ENCODE results near the gene RUFY2. TPM values are rescaled to one million over a fixed set of nuclear protein-coding genes. Genes with fewer than 3 reads are reported as not detected.
A peak's percentile ranks its signal among the peaks of the same experiment; 100 is the strongest.
"Not testable (repeated sequence)": the region's sequence is repeated elsewhere in the genome, so short reads cannot be mapped to it uniquely, and the experiment has no call there.

The RUFY2 gene
- total RNA-seq (27.5 TPM), polyA plus RNA-seq (ENCODE audit: insufficient read depth, low read depth, low replicate concordance) (7.4 TPM)
- long read RNA-seq, donor 1, partial matches to known transcripts = 0 of 1 reads
- long read RNA-seq, donor 1, other reads (novel, unspliced or antisense) = 0 of 1 reads
- long read RNA-seq, donor 2, partial matches to known transcripts = 0 of 3 reads
- long read RNA-seq, donor 2, other reads (novel, unspliced or antisense) = 0 of 3 reads
- long read RNA-seq, donor 3, partial matches to known transcripts = 0 of 4 reads
- long read RNA-seq, donor 3, other reads (novel, unspliced or antisense) = 0 of 4 reads
- long read RNA-seq, donor 4 = 0 reads
- long read RNA-seq, donor 5 = 0 reads
- long read RNA-seq, donor 6 = 0 reads
- long read RNA-seq, donor 7, full-length matches to known transcripts = 1 of 3 reads
- long read RNA-seq, donor 7, partial matches to known transcripts = 0 of 3 reads
- long read RNA-seq, donor 7, other reads (novel, unspliced or antisense) = 2 of 3 reads
- long read RNA-seq, donor 8, partial matches to known transcripts = 0 of 2 reads
- long read RNA-seq, donor 8, other reads (novel, unspliced or antisense) = 0 of 2 reads
- long read RNA-seq, donor 9 = 0 reads
- long read RNA-seq, donor 10, partial matches to known transcripts = 0 of 2 reads
- long read RNA-seq, donor 10, other reads (novel, unspliced or antisense) = 0 of 2 reads

- H3K36me3 ChIP-seq (ENCODE audit: control insufficient read depth in 2 of 3, insufficient read depth in 3 of 3, low read length in 3 of 3) = no peaks in the 10 kb centered on the region
- no peaks in the 10 kb centered on the region for H3K4me1 ChIP-seq (ENCODE audit: control insufficient read depth in 2 of 3, insufficient read depth in 2 of 3, low read depth in 1 of 3, low read length in 3 of 3)
- intact Hi-C loops (cut with DNase I) = no loop called here
- peak; percentile 85 for TF ChIP-seq CTCF (IDR thresholded peaks at IDR 0.05; ENCODE audit: borderline replicate concordance, extremely low read depth, insufficient read depth)
- no peaks in the 10 kb centered on the region for H3K9me3 ChIP-seq (ENCODE audit: control insufficient read depth in 2 of 3, insufficient read depth in 1 of 3, low read length in 3 of 3)
- H3K27me3 ChIP-seq (ENCODE audit: control insufficient read depth, insufficient read depth, low read length) = no peaks in the 10 kb centered on the region
- FAIRE-seq (no peak), DNase-seq (peak; percentile 89 to 95 (median 92))
- H3K27ac ChIP-seq (ENCODE audit: low read depth in 2 of 2, low read length in 2 of 2) = peak within 1 kb of the TSS; percentile 87 to 91
- H3K9ac ChIP-seq (ENCODE audit: low read length in 3 of 3) = peak within 1 kb of the TSS; percentile 74 to 87 (median 87)
- H3K4me3 ChIP-seq (ENCODE audit: low read length in 3 of 3) = peak within 1 kb of the TSS; percentile 77 to 89 (median 88)
These were observed at the start of gene RUFY2 for GRCh38 chr10:68406815-68407548. RUFY2 (minus strand) TSS chr10:68407277; CDS start chr10:68407189, 88 bp downstream.

- peak in 1 of 5 donors; percentile 3 for DNase-seq
- H3K4me1 ChIP-seq (ENCODE audit: control insufficient read depth in 2 of 3, insufficient read depth in 2 of 3, low read depth in 1 of 3, low read length in 3 of 3); H3K27me3 ChIP-seq (ENCODE audit: control insufficient read depth, insufficient read depth, low read length); FAIRE-seq; H3K4me3 ChIP-seq (ENCODE audit: low read length in 3 of 3); H3K9ac ChIP-seq (ENCODE audit: low read length in 3 of 3); intact Hi-C loops (cut with DNase I); H3K9me3 ChIP-seq (ENCODE audit: control insufficient read depth in 2 of 3, insufficient read depth in 1 of 3, low read length in 3 of 3); H3K36me3 ChIP-seq (ENCODE audit: control insufficient read depth in 2 of 3, insufficient read depth in 3 of 3, low read length in 3 of 3); H3K27ac ChIP-seq (ENCODE audit: low read depth in 2 of 2, low read length in 2 of 2): not testable (repeated sequence)
These were observed 42.6 kb upstream of the RUFY2 start for GRCh38 chr10:68449698-68450097.

- Histone ChIP-seq H3K9me3 (ENCODE audit: control insufficient read depth in 2 of 3, insufficient read depth in 1 of 3, low read length in 3 of 3) (no peaks in the 10 kb centered on the region), H3K27me3 (ENCODE audit: control insufficient read depth, insufficient read depth, low read length) (no peaks in the 10 kb centered on the region), H3K27ac (ENCODE audit: low read depth in 2 of 2, low read length in 2 of 2) (no peak overlapping the region), H3K4me1 (ENCODE audit: control insufficient read depth in 2 of 3, insufficient read depth in 2 of 3, low read depth in 1 of 3, low read length in 3 of 3) (no peaks in the 10 kb centered on the region), H3K9ac (ENCODE audit: low read length in 3 of 3) (no peak overlapping the region), H3K4me3 (ENCODE audit: low read length in 3 of 3) (no peak overlapping the region), H3K36me3 (ENCODE audit: control insufficient read depth in 2 of 3, insufficient read depth in 3 of 3, low read length in 3 of 3) (no peaks in the 10 kb centered on the region)
- FAIRE-seq = no peak
- no peak for TF ChIP-seq CTCF (IDR thresholded peaks at IDR 0.05; ENCODE audit: borderline replicate concordance, extremely low read depth, insufficient read depth)
- intact Hi-C loops (cut with DNase I) = no loop called here
- DNase-seq = no peak
These were observed 39.1 kb upstream of the RUFY2 start for GRCh38 chr10:68446179-68446578.

- Histone ChIP-seq H3K36me3 (ENCODE audit: control insufficient read depth in 2 of 3, insufficient read depth in 3 of 3, low read length in 3 of 3) (no peaks in the 10 kb centered on the region), H3K9me3 (ENCODE audit: control insufficient read depth in 2 of 3, insufficient read depth in 1 of 3, low read length in 3 of 3) (no peaks in the 10 kb centered on the region), H3K9ac (ENCODE audit: low read length in 3 of 3) (no peak overlapping the region), H3K4me3 (ENCODE audit: low read length in 3 of 3) (no peak overlapping the region), H3K4me1 (ENCODE audit: control insufficient read depth in 2 of 3, insufficient read depth in 2 of 3, low read depth in 1 of 3, low read length in 3 of 3) (no peaks in the 10 kb centered on the region), H3K27ac (ENCODE audit: low read depth in 2 of 2, low read length in 2 of 2) (no peak overlapping the region), H3K27me3 (ENCODE audit: control insufficient read depth, insufficient read depth, low read length) (no peaks in the 10 kb centered on the region)
- DNase-seq = no peak
- no peak for TF ChIP-seq CTCF (IDR thresholded peaks at IDR 0.05; ENCODE audit: borderline replicate concordance, extremely low read depth, insufficient read depth)
- no peak for FAIRE-seq
- intact Hi-C loops (cut with DNase I) = no loop called here
These were observed 35.9 kb upstream of the RUFY2 start for GRCh38 chr10:68442971-68443370.

Measured in kidney (tissue), 22 donors.